TTC549 (cell line): ENCODE measurements around the gene POLD4.
"Not testable (repeated sequence)": the region's sequence is repeated elsewhere in the genome, so short reads cannot be mapped to it uniquely, and the experiment has no call there.

Source experiments
- FAIRE-seq: peaks from 2 replicates; lab custom pipeline; 2012; peaks lifted over from hg19 to GRCh38; lab: Jason Lieb, UNC

Gene POLD4

GRCh38 chr11:67351275-67352005, 1.9 kb downstream of the POLD4 start:
- no peak for FAIRE-seq

GRCh38 chr11:67349928-67350465, 3.3 kb downstream of the POLD4 start:
- FAIRE-seq: no peak

- FAIRE-seq: no peak
Observed at GRCh38 chr11:67349457-67349856, 3.9 kb downstream of the POLD4 start.

GRCh38 chr11:67349036-67349435, 4.3 kb downstream of the POLD4 start:
- no peak for FAIRE-seq

- no peak for FAIRE-seq
Observed at GRCh38 chr11:67347964-67348749, 5.2 kb downstream of the POLD4 start.

GRCh38 chr11:67345920-67346819, 7.2 kb downstream of the POLD4 start:
- no peak for FAIRE-seq

GRCh38 chr11:67345247-67345919, 8.0 kb downstream of the POLD4 start:
- no peak for FAIRE-seq

GRCh38 chr11:67344264-67344663, 9.1 kb downstream of the POLD4 start:
- no peak for FAIRE-seq

GRCh38 chr11:67337257-67337656, 16.1 kb downstream of the POLD4 start:
- FAIRE-seq: no peak

- no peak for FAIRE-seq
Observed at GRCh38 chr11:67332081-67332691, 21.2 kb downstream of the POLD4 start.

GRCh38 chr11:67323526-67323925, 29.8 kb downstream of the POLD4 start:
- no peak for FAIRE-seq

GRCh38 chr11:67322049-67322448, 31.3 kb downstream of the POLD4 start:
- no peak for FAIRE-seq

- FAIRE-seq: no peak
Observed at GRCh38 chr11:67321313-67321871, 32.0 kb downstream of the POLD4 start.

GRCh38 chr11:67320691-67321090, 32.7 kb downstream of the POLD4 start:
- FAIRE-seq: no peak

- no peak for FAIRE-seq
Observed at GRCh38 chr11:67320011-67320410, 33.3 kb downstream of the POLD4 start.

- not testable (repeated sequence) for FAIRE-seq
Observed at GRCh38 chr11:67318876-67319275, 34.5 kb downstream of the POLD4 start.

GRCh38 chr11:67317888-67318555, 35.3 kb downstream of the POLD4 start:
- FAIRE-seq: no peak

GRCh38 chr11:67317205-67317887, 36.0 kb downstream of the POLD4 start:
- FAIRE-seq: no peak

GRCh38 chr11:67316882-67317204, 36.5 kb downstream of the POLD4 start:
- no peak for FAIRE-seq

GRCh38 chr11:67315325-67315909, 37.9 kb downstream of the POLD4 start:
- FAIRE-seq: no peak
